HG03565 (cell line): ENCODE results near the gene MRPL1.
"Not testable (repeated sequence)": the region's sequence is repeated elsewhere in the genome, so short reads cannot be mapped to it uniquely, and the experiment has no call there.

Experiments
- ATAC-seq: cut with Tn5 transposase; IDR thresholded peaks from one replicate; pipeline ENCODE4 v1.9.1; 2021; ENCODE audit warnings: mild to moderate bottlenecking, moderate library complexity; ENCODE audit not compliant: unreplicated experiment

Gene MRPL1

GRCh38 chr4:77963004-77963403 is 100.4 kb downstream of the MRPL1 start:
- ATAC-seq = no peak

GRCh38 chr4:77973657-77974056 is 111.0 kb downstream of the MRPL1 start:
- ATAC-seq = not testable (repeated sequence)

DNA sequence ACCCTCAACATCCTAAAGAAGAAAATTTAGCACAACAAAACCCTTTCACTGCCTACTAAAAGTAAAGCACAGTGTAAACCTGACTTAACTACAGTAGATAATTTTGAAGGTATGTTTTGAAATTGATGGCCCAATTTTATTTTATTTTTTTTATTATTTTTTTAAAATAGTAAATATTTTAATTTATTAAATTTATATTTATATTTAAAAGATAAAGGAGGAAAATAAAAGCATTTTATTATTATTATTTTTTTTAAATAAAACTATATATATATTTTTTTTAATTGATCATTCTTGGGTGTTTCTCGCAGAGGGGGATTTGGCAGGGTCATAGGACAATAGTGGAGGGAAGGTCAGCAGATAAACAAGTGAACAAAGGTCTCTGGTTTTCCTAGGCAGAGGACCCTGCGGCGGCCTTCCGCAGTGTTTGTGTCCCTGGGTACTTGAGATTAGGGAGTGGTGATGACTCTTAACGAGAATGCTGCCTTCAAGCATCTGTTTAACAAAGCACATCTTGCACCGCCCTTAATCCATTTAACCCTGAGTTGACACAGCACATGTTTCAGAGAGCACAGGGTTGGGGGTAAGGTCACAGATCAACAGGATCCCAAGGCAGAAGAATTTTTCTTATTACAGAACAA is 120.4 kb downstream of the MRPL1 start:
- not testable (repeated sequence) for ATAC-seq

- not testable (repeated sequence) for ATAC-seq
These were observed 121.1 kb downstream of the MRPL1 start for GRCh38 chr4:77983612-77984311.

- ATAC-seq = no peak
These were observed 127.3 kb downstream of the MRPL1 start for GRCh38 chr4:77989968-77990367.

DNA sequence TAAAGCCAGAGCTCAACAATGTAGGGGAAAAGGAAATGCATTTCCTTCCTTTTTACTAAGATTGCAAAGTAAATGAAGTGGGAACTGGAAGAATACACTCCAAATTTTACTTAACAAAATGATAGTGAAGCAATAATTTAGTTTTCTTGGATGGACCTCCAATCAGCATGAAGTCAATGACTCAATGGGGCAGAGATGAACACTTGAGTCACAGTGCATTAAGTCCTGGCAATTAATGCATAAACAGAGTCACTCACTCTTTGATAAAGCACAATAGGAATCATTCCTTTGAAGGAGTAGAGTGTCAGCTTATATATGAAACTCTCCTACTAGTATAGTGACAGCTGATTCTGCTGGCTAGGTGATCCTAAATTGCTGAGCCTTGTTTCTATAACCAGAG is 127.8 kb downstream of the MRPL1 start:
- ATAC-seq = no peak

DNA sequence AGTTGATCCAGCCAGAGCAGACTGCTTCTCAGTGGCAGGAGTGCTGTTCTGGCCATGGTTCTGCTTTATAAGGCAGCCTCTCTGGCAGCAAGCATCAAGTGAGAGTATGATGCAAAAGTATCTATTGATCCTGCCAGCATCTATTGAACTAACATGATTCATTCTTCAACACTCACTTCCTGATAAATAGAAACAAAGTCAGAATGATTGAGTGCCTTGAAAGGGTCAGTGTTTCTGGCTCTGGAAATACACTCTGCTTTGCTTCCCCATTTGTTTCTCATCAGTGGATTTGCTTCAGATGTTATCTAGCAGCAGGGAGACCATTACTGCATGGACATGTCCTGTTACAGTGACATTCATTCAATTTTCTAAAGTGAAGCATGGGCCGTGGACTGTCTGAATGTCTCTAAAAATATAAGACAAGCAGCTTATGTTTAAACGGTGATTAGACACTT is 128.3 kb downstream of the MRPL1 start:
- no peak for ATAC-seq

- no peak for ATAC-seq
These were observed 130.0 kb downstream of the MRPL1 start for GRCh38 chr4:77992581-77992980.

DNA sequence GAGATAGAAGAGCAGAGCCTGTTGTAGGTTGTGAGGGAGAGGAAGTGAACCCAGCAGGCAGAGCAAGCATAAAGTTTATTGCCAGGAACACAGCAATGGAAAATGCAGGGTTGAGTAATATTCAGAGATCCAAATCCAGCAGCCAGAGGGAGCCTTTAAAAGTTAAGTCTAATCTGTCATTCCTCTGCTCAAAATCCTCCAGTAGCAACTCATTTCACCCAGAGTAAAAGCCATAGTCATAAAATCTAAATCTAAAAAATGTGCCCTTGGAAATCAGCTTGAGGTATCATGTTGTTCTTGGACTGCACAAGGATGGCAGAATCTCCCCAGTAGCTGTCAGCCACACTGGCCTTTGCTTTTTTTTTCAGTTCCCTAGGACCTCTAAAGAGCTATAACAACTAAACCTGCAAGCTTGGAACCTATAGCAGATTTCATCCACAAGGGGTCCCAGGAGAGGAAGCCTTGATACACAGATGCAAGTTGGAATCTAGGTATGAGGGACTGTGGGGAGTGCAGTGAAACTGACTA is 131.6 kb downstream of the MRPL1 start:
- peak; percentile 83 for ATAC-seq

DNA sequence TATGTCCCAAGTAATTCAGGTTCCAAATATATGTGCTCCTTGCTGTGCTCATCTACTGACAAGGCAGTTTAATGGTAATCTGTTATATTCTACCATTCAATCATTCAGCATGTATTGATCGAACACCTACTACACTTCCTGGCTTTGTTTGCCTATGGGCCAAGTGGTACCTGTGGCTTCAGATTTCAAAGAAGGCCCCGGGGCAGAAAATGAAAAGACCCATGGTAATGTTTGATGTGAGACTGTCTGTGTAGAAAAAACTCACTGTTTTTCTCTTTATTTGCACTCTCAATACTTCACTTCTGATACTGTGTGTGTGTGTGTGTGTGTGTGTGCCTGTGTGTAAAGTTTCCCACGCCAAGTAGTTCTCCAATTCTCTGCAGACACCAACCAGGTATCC is 133.4 kb downstream of the MRPL1 start:
- no peak for ATAC-seq

DNA sequence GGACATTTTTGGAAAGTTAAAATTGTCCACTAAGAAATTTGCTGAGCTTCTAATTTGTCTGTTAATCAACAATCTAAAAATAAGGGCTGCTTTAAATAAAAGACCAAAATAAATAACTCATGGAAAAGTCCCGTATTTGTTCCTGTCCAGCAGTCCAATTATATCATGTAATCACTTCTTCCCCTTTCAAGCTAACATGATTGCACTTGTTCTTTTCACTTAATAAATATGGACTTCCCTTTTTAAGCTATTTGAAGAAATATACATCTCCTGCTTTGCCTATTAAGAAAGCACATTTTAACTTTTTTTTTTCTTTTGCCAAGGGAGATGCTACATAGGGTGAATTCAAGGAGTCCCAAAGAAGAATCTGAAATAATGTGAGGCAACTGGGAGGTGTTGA is 138.9 kb downstream of the MRPL1 start:
- ATAC-seq = no peak

DNA sequence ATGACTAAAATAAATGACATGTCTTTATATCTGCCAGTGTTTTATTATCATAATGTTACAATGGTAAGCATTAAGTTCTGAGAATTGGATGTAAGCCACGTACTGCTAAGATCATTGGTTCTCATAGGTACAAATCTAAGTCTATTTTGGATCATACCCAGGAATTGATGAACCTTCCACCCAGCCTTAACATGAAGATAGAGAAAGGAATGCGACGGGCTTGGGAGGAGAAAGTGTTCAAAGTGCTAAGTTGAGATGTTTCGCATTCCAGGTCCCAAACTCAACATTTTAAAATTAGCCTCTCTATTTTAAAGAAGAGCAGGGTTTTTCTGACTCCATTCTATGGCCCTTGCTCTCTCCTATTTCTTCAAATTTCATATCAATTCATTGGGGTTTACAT is 139.6 kb downstream of the MRPL1 start:
- no peak for ATAC-seq
